Dermis microvascular lymphatic vessel endothelial cell (primary cell): ENCODE data around the gene PTPRR. TPM values are rescaled to one million over a fixed set of nuclear protein-coding genes. Genes with fewer than 3 reads are reported as not detected.
A peak's percentile ranks its signal among the peaks of the same experiment; 100 is the strongest.

Experiments
- DNase-seq, 2 donors: peaks; one replicate each; pipeline versions ENCODE4 v3.0.0 to v3.0.0-alpha.2; 2010; ENCODE audit warnings: low read depth in 2 of 2
- total RNA-seq: library from RNA; depleted of rRNA; stranded (reverse); fragments of >200 nt; gene quantifications from 2 replicates; pipeline ENCODE4 v1.2.1, GENCODE V29; 2014

Gene PTPRR
- under 0.01 TPM in 2 replicates for total RNA-seq

- no peak for DNase-seq
Observed at GRCh38 chr12:70920251-70920851, at the start of gene PTPRR. Gene PTPRR, minus strand, starts transcription at chr12:70920738. Its CDS starts 348 bp downstream, at chr12:70920390.

- DNase-seq = no peak
Observed at GRCh38 chr12:70966996-70967790, 46.7 kb upstream of the PTPRR start.

GRCh38 chr12:70966046-70966445 is 45.5 kb upstream of the PTPRR start:
- DNase-seq = no peak

GRCh38 chr12:70964867-70965510 is 44.5 kb upstream of the PTPRR start:
- no peak for DNase-seq

- no peak for DNase-seq
Observed at GRCh38 chr12:70963081-70963660, 42.6 kb upstream of the PTPRR start.

- DNase-seq = no peak
Observed at GRCh38 chr12:70962226-70962794, 41.8 kb upstream of the PTPRR start.

GRCh38 chr12:70960484-70960883 is 39.9 kb upstream of the PTPRR start:
- DNase-seq = no peak

GRCh38 chr12:70955415-70955814 is 34.9 kb upstream of the PTPRR start:
- no peak for DNase-seq

GRCh38 chr12:70950451-70950850 is 29.9 kb upstream of the PTPRR start:
- no peak for DNase-seq

GRCh38 chr12:70948976-70949336 is 28.4 kb upstream of the PTPRR start:
- no peak for DNase-seq

GRCh38 chr12:70948236-70948975 is 27.9 kb upstream of the PTPRR start:
- DNase-seq = peak; percentile 40 to 71

GRCh38 chr12:70936203-70936813 is 15.8 kb upstream of the PTPRR start:
- DNase-seq = no peak

GRCh38 chr12:70933133-70933532 is 12.6 kb upstream of the PTPRR start:
- no peak for DNase-seq

- no peak for DNase-seq
Observed at GRCh38 chr12:70929029-70929428, 8.5 kb upstream of the PTPRR start.

- no peak for DNase-seq
Observed at GRCh38 chr12:70928071-70928470, 7.5 kb upstream of the PTPRR start.

- no peak for DNase-seq
Observed at GRCh38 chr12:70927356-70927755, 6.8 kb upstream of the PTPRR start.

- no peak for DNase-seq
Observed at GRCh38 chr12:70925539-70925938, 5.0 kb upstream of the PTPRR start.

- no peak for DNase-seq
Observed at GRCh38 chr12:70920891-70921290, 353 bp upstream of the PTPRR start.

GRCh38 chr12:70919597-70920035 is 922 bp downstream of the PTPRR start:
- DNase-seq = no peak

- no peak for DNase-seq
Observed at GRCh38 chr12:70919176-70919575, 1.4 kb downstream of the PTPRR start.

- no peak for DNase-seq
Observed at GRCh38 chr12:70918321-70918720, 2.2 kb downstream of the PTPRR start.
